Panc1 (cell line): ENCODE data around the gene BCR. TPM values are rescaled to one million over a fixed set of nuclear protein-coding genes. Genes with fewer than 3 reads are reported as not detected.

Experiments
- ATAC-seq: fragments of 200-7000 bp; cut with Tn5 transposase; 2 replicates; pipeline ENCODE4 v1.9.1; 2020; ENCODE audit warnings: mild to moderate bottlenecking, moderate library complexity
- BruUV-seq: library from RNA; stranded (reverse); fragments of 400-500 nt; replicated peaks from 2 replicates; lab custom pipeline; 2021; lab: Mats Ljungman, UMichigan
- CTCF ChIA-PET: fragments of 300-600 bp; sonication (Branson Sonifier 250); formaldehyde crosslinking; loops from one replicate; lab custom pipeline; 2022; ENCODE audit warnings: antibody characterized with exemption; lab: Charles Lee
- POLR2A ChIA-PET: fragments of 300-600 bp; sonication (Branson Sonifier 250); formaldehyde crosslinking; loops from one replicate; lab custom pipeline; 2022; ENCODE audit warnings: antibody characterized with exemption; lab: Charles Lee
- DNase-seq: peaks from one replicate; pipeline ENCODE4 v3.0.0-alpha.2; 2010; ENCODE audit warnings: low read depth, low spot score
- H3K27ac ChIP-seq: 2 replicates; pipeline ENCODE4 v1.5.1; 2011; ENCODE audit warnings: mild to moderate bottlenecking, low read length, inconsistent platforms
- H3K27me3 ChIP-seq: fragments of 200-500 bp; sonication (Bioruptor generic); 2 replicates; pipeline ENCODE4 v1.6.0; 2014; ENCODE audit warnings: low read length, inconsistent platforms; ENCODE audit not compliant: control insufficient read depth, insufficient read depth
- H3K36me3 ChIP-seq: fragments of 200-500 bp; sonication (Bioruptor generic); 2 replicates; pipeline ENCODE4 v1.5.1; 2014; ENCODE audit warnings: inconsistent platforms, mild to moderate bottlenecking, low read length, moderate library complexity; ENCODE audit not compliant: control insufficient read depth, insufficient read depth
- H3K4me1 ChIP-seq: 2 replicates; pipeline ENCODE4 v1.5.1; 2011; ENCODE audit warnings: inconsistent platforms, mild to moderate bottlenecking, low read length, moderate library complexity; ENCODE audit not compliant: control insufficient read depth, insufficient read depth
- H3K4me3 ChIP-seq, 2 experiments: 2 replicates each; pipeline ENCODE4 v1.5.1; 2011 to 2012; ENCODE audit warnings: low read depth in 2 of 2, low read length in 2 of 2, mild to moderate bottlenecking in 2 of 2, inconsistent platforms in 1 of 2, moderate library complexity in 1 of 2
- H3K9me3 ChIP-seq: fragments of 200-500 bp; sonication (Bioruptor generic); 2 replicates; pipeline ENCODE4 v1.5.1; 2014; ENCODE audit warnings: low read depth, mild to moderate bottlenecking, inconsistent platforms, low read length, moderate library complexity; ENCODE audit not compliant: control insufficient read depth, insufficient read depth
- CTCF ChIP-seq: fragments of 450-650 bp; IDR thresholded peaks from 2 replicates; pipeline ENCODE4 v1.5.1; 2017; ENCODE audit warnings: mild to moderate bottlenecking
- POLR2AphosphoS5 ChIP-seq: IDR thresholded peaks from 2 replicates; pipeline ENCODE4 v1.6.1; 2012; ENCODE audit warnings: mild to moderate bottlenecking, low read depth, low read length, moderate library complexity
- REST ChIP-seq, 2 experiments: IDR thresholded peaks; 2 replicates each; pipeline ENCODE4 v1.6.1; 2011 to 2012; ENCODE audit warnings: low read depth in 2 of 2, control low read depth in 1 of 2, low read length in 1 of 2, mild to moderate bottlenecking in 1 of 2, moderate library complexity in 1 of 2; ENCODE audit not compliant: insufficient read depth in 1 of 2
- SIN3A ChIP-seq: IDR thresholded peaks from 2 replicates; pipeline ENCODE4 v1.6.1; 2012; ENCODE audit warnings: low read depth, mild to moderate bottlenecking, low read length, moderate library complexity, borderline replicate concordance; ENCODE audit not compliant: insufficient read depth
- TCF7L2 ChIP-seq: IDR thresholded peaks from 2 replicates; pipeline ENCODE4 v1.6.1; 2011; ENCODE audit warnings: mild to moderate bottlenecking, low read depth, low read length, inconsistent platforms
- in situ Hi-C: cut with HindIII; loops from 2 replicates; pipeline ENCODE4 v1.10.0; 2016; ENCODE audit warnings: low sequenced_read_pairs, low pct_unique_long_range_greater_than_20kb
- intact Hi-C: fragments of 100-400 bp; cut with micrococcal nuclease; formaldehyde crosslinking; loops from one replicate; pipeline ENCODE4 v1.10.0; 2022; ENCODE audit not compliant: unreplicated experiment
- total RNA-seq: library from RNA; stranded (reverse); gene quantifications from one replicate; pipeline ENCODE4 v1.2.1, GENCODE V29; 2021; ENCODE audit not compliant: unreplicated experiment

Gene BCR
- total RNA-seq, 1 experiment from 2014 or later, result 32.1 TPM

GRCh38 chr22:23145878-23146470, 34.3 kb upstream of the BCR start:
- in situ Hi-C loops, result no loop called here
- TF ChIP-seq SIN3A (no peak), POLR2AphosphoS5 (no peak), REST (IDR thresholded peaks at IDR 0.05; ENCODE audit: insufficient read depth in 1 of 2, low read depth in 2 of 2, low read length in 1 of 2) (no peak), TCF7L2 (no peak), CTCF (no peak)
- H3K27ac ChIP-seq, result 0 out of 2 replicates have a peak overlapping the region, but pooled peaks have one; percentile 34
- H3K27me3 ChIP-seq, result no peaks in the 10 kb centered on the region
- no peak for DNase-seq
- ChIA-PET POLR2A (no interaction called here), CTCF (interaction anchor here (0.7 kb wide), 1 partner anchor 452 kb away, joined by 3 read pairs; no protein-coding TSS in a partner anchor)
- H3K4me1 ChIP-seq, result peaks cover 3% of the 10 kb centered on the region; the same call in 1 of the 2 replicates
- no peaks in the 10 kb centered on the region for H3K9me3 ChIP-seq
- peak overlapping the region; percentile 50 to 64 for H3K4me3 ChIP-seq
- no peak for ATAC-seq
- BruUV-seq, result no TSS peak
- H3K36me3 ChIP-seq, result no peaks in the 10 kb centered on the region
- intact Hi-C loops, result no loop called here

GRCh38 chr22:23146478-23147205, 33.7 kb upstream of the BCR start:
- ChIA-PET CTCF (interaction anchor here (0.7 kb wide), 1 partner anchor 135 kb away, joined by 3 read pairs; no protein-coding TSS in a partner anchor), POLR2A (no interaction called here)
- Histone ChIP-seq H3K27ac (no peak overlapping the region), H3K9me3 (no peaks in the 10 kb centered on the region), H3K4me1 (peaks cover 3% of the 10 kb centered on the region; the same call in 1 of the 2 replicates), H3K4me3 (no peak overlapping the region), H3K27me3 (no peaks in the 10 kb centered on the region), H3K36me3 (no peaks in the 10 kb centered on the region)
- in situ Hi-C loops, result no loop called here
- TF ChIP-seq SIN3A, result no peak
- no peak for TF ChIP-seq REST (IDR thresholded peaks at IDR 0.05; ENCODE audit: insufficient read depth in 1 of 2, low read depth in 2 of 2, low read length in 1 of 2)
- no peak for TF ChIP-seq TCF7L2
- ATAC-seq, result no peak
- BruUV-seq, result no TSS peak
- intact Hi-C loops, result no loop called here
- no peak for DNase-seq
